MM.1S (cell line): ENCODE results near the gene NTM.

ENCODE experiments used
- DNase-seq: peaks from one replicate; pipeline ENCODE4 v3.0.0-alpha.2; 2015
- H2AFZ ChIP-seq: fragments of 300-600 bp; sonication (generic); 2 replicates; pipeline ENCODE4 v1.6.0; 2016; ENCODE audit warnings: antibody characterized with exemption, low read length
- H3F3A ChIP-seq: fragments of 300-600 bp; sonication (generic); 2 replicates; pipeline ENCODE4 v1.6.1; 2016; ENCODE audit warnings: mild to moderate bottlenecking, antibody characterized with exemption, low read length, moderate library complexity, mixed read lengths; ENCODE audit not compliant: insufficient read depth
- H3K27ac ChIP-seq: fragments of 300-600 bp; sonication (generic); 2 replicates; pipeline ENCODE4 v1.5.1; 2016; ENCODE audit warnings: mild to moderate bottlenecking, low read length
- H3K27me3 ChIP-seq: fragments of 300-600 bp; sonication (generic); replicated peaks from 2 replicates; pipeline ENCODE4 v1.6.0; 2016; ENCODE audit warnings: low read length; ENCODE audit not compliant: insufficient read depth
- H3K36me3 ChIP-seq: fragments of 300-600 bp; sonication (generic); replicated peaks from 2 replicates; pipeline ENCODE4 v1.6.1; 2016; ENCODE audit warnings: mild to moderate bottlenecking, low read length, mixed read lengths; ENCODE audit not compliant: insufficient read depth
- H3K4me1 ChIP-seq: fragments of 300-600 bp; sonication (generic); 2 replicates; pipeline ENCODE4 v1.6.1; 2016; ENCODE audit warnings: low read length, mixed read lengths
- H3K4me2 ChIP-seq: fragments of 300-600 bp; sonication (generic); 2 replicates; pipeline ENCODE4 v1.6.0; 2016; ENCODE audit warnings: low read depth, low read length
- H3K4me3 ChIP-seq: fragments of 300-600 bp; sonication (generic); 2 replicates; pipeline ENCODE4 v1.5.1; 2016; ENCODE audit warnings: low read length, mixed read lengths
- H3K79me2 ChIP-seq: fragments of 300-600 bp; sonication (generic); 2 replicates; pipeline ENCODE4 v1.6.1; 2016; ENCODE audit warnings: mixed run types, low read length, mixed read lengths
- H3K9ac ChIP-seq: fragments of 300-600 bp; sonication (generic); 2 replicates; pipeline ENCODE4 v1.6.1; 2016; ENCODE audit warnings: low read length, mixed read lengths
- H3K9me2 ChIP-seq: fragments of 300-600 bp; sonication (generic); replicated peaks from 2 replicates; pipeline ENCODE4 v1.6.1; 2016; ENCODE audit warnings: mild to moderate bottlenecking, low read length, mixed read lengths; ENCODE audit not compliant: insufficient read depth
- H3K9me3 ChIP-seq: fragments of 300-600 bp; sonication (generic); replicated peaks from 2 replicates; pipeline ENCODE4 v1.6.1; 2016; ENCODE audit warnings: mild to moderate bottlenecking, low read length, mixed read lengths; ENCODE audit not compliant: insufficient read depth
- H4K20me1 ChIP-seq: fragments of 300-600 bp; sonication (generic); 2 replicates; pipeline ENCODE4 v1.6.1; 2016; ENCODE audit warnings: mild to moderate bottlenecking, low read length, moderate library complexity, mixed read lengths; ENCODE audit not compliant: insufficient read depth
- EZH2 ChIP-seq: fragments of 300-600 bp; sonication (generic); optimal IDR thresholded peaks from 2 replicates; pipeline ENCODE3; 2017; ENCODE audit warnings: low read depth, mild to moderate bottlenecking, antibody characterized with exemption, low read length, mixed read lengths
- EZH2phosphoT487 ChIP-seq: fragments of 300-600 bp; sonication (generic); IDR thresholded peaks from 2 replicates; pipeline ENCODE4 v1.6.1; 2018; ENCODE audit warnings: antibody characterized with exemption, low read length
- TF ChIP-seq, protein P1 (sequence below): fragments of 300-600 bp; sonication (generic); IDR thresholded peaks from 2 replicates; pipeline ENCODE4 v1.5.1; 2016; ENCODE audit warnings: antibody characterized with exemption, low read length, mixed read lengths

The NTM gene

DNA sequence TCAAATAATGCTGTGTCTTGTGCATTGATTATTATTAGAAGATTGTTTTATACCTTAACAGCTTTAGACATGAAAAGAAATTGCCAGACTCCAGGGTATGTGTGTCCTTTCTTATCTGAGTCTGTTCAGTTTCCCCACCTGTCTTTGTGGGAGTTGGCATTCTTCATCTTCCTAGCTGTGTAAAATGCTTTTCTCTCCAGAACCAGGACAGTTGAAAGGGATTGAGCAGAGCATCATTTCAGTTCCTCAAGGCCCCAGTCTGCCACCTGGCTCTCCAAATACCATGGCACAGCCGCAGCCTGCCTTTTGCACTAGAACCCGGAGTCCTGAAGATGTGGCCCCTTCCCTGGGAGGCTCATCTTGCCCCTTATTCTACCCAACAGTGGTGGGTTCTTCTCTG is 851.9 kb downstream of the NTM start:
- no peak overlapping the region for H3K4me3 ChIP-seq
- no peaks in the 10 kb centered on the region for H3K9me2 ChIP-seq

DNA sequence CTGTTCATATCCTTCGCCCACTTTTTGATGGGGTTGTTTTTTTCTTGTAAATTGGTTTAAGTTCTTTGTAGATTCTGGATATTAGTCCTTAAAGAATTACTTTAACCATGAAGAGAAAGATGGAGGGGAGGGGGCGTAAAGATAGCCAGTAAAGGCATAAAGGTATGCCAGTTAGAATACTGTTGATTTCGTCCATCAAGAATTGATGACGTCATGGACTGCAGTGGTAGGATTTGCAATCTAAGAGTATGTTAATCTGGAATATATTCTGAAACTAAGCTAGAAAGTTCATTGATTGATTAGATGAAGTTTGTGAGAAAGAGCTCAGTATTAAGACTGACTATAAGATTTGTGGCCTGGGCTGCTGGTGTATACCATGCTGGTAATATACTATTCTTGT is 856.1 kb downstream of the NTM start:
- Histone ChIP-seq H3K27ac (no peak overlapping the region), H4K20me1 (no peaks in the 10 kb centered on the region), H3K4me3 (no peak overlapping the region), H3K4me2 (no peak overlapping the region), H3K9me3 (no peaks in the 10 kb centered on the region), H3K4me1 (no peaks in the 10 kb centered on the region), H3K9me2 (no peaks in the 10 kb centered on the region), H3K79me2 (no peaks in the 10 kb centered on the region), H3F3A (no peaks in the 10 kb centered on the region), H3K27me3 (no peaks in the 10 kb centered on the region), H3K36me3 (no peaks in the 10 kb centered on the region), H2AFZ (no peak overlapping the region), H3K9ac (no peak overlapping the region)
- no peak for DNase-seq
- TF ChIP-seq EZH2phosphoT487 (no peak), EZH2 (no peak)
- TF ChIP-seq, protein P1, sequence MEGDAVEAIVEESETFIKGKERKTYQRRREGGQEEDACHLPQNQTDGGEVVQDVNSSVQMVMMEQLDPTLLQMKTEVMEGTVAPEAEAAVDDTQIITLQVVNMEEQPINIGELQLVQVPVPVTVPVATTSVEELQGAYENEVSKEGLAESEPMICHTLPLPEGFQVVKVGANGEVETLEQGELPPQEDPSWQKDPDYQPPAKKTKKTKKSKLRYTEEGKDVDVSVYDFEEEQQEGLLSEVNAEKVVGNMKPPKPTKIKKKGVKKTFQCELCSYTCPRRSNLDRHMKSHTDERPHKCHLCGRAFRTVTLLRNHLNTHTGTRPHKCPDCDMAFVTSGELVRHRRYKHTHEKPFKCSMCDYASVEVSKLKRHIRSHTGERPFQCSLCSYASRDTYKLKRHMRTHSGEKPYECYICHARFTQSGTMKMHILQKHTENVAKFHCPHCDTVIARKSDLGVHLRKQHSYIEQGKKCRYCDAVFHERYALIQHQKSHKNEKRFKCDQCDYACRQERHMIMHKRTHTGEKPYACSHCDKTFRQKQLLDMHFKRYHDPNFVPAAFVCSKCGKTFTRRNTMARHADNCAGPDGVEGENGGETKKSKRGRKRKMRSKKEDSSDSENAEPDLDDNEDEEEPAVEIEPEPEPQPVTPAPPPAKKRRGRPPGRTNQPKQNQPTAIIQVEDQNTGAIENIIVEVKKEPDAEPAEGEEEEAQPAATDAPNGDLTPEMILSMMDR, result no peak

More for the DNA sequence above, 851.9 kb downstream of the NTM start:
- DNase-seq, result no peak
- Histone ChIP-seq H2AFZ (no peak overlapping the region), H3K9ac (no peak overlapping the region), H3K27me3 (no peaks in the 10 kb centered on the region), H3K4me1 (no peaks in the 10 kb centered on the region), H4K20me1 (no peaks in the 10 kb centered on the region), H3K4me2 (no peak overlapping the region), H3K79me2 (no peaks in the 10 kb centered on the region), H3K9me3 (no peaks in the 10 kb centered on the region), H3K27ac (no peak overlapping the region), H3K36me3 (no peaks in the 10 kb centered on the region), H3F3A (no peaks in the 10 kb centered on the region)
- no peak for TF ChIP-seq EZH2phosphoT487
- TF ChIP-seq EZH2, result no peak

DNA sequence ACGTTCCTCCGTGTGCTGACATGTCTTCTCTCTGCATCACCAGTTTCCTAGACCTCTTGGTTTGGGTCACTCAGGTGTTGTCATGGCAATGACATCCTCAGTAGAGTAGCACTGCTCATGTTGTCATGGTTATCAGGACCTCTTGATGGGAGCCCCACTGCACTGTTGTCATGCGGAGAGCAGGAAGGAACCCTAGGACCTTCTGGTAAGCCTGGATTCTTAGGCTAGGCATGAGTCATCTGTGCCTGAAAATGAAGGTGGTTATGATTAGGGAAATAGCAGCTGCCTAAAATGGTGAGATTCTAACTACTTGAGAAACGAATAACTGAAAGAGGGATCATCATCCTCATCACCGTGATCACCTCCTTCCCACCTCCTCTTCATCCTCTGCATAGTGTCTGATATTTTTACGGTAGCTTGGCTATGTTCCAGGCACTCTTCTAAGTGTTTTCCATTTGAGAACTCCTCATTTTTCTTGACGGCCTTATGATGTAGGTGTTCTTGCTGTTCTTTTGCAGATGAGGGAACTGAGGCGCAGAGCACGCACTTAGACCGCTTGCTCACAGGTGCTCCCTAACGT is 858.4 kb downstream of the NTM start:
- Histone ChIP-seq H3K9ac (no peak overlapping the region), H3K4me2 (no peak overlapping the region), H3K79me2 (no peaks in the 10 kb centered on the region), H3K27me3 (no peaks in the 10 kb centered on the region), H3K4me3 (no peak overlapping the region), H3K36me3 (no peaks in the 10 kb centered on the region), H3K4me1 (no peaks in the 10 kb centered on the region), H3K27ac (no peak overlapping the region), H3K9me3 (no peaks in the 10 kb centered on the region), H3F3A (no peaks in the 10 kb centered on the region), H2AFZ (no peak overlapping the region), H4K20me1 (no peaks in the 10 kb centered on the region), H3K9me2 (no peaks in the 10 kb centered on the region)
- TF ChIP-seq, protein P1, result no peak
- no peak for TF ChIP-seq EZH2
- no peak for TF ChIP-seq EZH2phosphoT487
- no peak for DNase-seq

DNA sequence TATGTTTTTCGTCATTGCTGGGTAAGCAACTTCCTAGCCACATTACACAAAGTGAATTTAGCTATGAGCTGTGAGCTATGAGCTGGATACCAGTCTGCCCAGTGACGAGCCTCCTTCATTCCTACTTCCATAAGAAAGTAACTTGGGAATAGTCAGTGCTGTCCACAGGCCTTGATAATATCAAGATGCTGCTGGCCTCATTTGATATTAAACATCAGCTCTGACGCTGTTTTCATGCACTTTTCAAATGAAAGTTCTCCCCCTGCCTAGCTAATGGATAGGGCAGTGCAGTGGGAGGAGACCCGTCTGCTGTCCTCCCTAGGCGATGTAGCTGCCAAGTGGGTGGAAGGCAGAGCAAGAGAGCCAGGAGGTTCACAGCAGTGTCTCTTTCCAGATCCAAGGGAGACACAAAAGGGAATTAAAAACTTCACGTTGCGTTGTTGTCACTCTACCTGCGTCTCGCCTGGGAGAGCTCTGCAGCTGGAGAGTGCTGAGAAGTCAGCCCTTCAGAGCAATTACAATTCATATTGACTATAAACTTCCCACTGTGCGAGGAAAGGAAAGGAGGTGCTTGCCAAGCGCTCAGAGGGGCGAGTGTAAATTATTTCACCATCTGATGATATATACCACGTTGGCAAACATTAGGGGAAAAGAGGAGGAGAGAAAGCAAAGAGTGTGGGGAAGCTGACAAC is 861.4 kb downstream of the NTM start:
- Histone ChIP-seq H3K4me1 (no peaks in the 10 kb centered on the region), H3K27ac (no peak overlapping the region), H3K36me3 (no peaks in the 10 kb centered on the region), H4K20me1 (no peaks in the 10 kb centered on the region), H3K27me3 (no peaks in the 10 kb centered on the region), H3K79me2 (no peaks in the 10 kb centered on the region), H3F3A (no peaks in the 10 kb centered on the region), H3K4me3 (no peak overlapping the region), H2AFZ (no peak overlapping the region), H3K9me2 (no peaks in the 10 kb centered on the region), H3K9ac (no peak overlapping the region), H3K9me3 (no peaks in the 10 kb centered on the region), H3K4me2 (no peak overlapping the region)
- TF ChIP-seq EZH2, result no peak
- TF ChIP-seq, protein P1, result no peak
- TF ChIP-seq EZH2phosphoT487, result no peak
- no peak for DNase-seq
